ENCODE data around the gene C6orf62. TPM values are rescaled to one million over a fixed set of nuclear protein-coding genes. Genes with fewer than 3 reads are reported as not detected.
"Not testable (repeated sequence)": the region's sequence is repeated elsewhere in the genome, so short reads cannot be mapped to it uniquely, and the experiment has no call there.

C6orf62 gene
- total and polyA plus RNA-seq, 2 donors, result 109 to 178 TPM

DNA sequence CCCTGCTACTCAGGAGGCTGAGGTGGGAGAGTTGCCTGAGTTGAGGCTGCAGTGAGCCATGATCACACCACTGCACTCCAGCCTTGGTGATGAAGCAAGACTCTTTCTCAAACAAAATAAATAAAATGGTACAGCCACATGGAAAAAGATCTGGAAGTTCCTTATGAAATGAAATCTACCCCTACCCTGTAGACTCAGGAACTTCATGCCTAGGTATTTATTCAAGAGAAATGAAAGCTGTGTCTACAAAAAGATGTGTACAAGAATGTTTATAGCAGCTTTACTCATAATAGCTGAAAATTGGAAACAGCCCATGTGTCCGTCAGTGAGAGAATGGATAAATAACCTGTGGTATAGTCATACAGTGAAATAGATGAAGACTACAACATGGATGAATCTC, 15.2 kb upstream of the C6orf62 start:
- H3K27ac ChIP-seq (ENCODE audit: low read depth in 1 of 2, low read length in 1 of 2), result no peak overlapping the region
- H3K36me3 ChIP-seq (ENCODE audit: control insufficient read depth in 2 of 2, insufficient read depth in 2 of 2, low read length in 1 of 2), result no peaks in the 10 kb centered on the region
- H3K9me3 ChIP-seq (ENCODE audit: control insufficient read depth in 2 of 2, insufficient read depth in 1 of 2, low read length in 1 of 2), result peaks cover 3 to 9% of the 10 kb centered on the region in 2 donors
- no peaks in the 10 kb centered on the region for H3K27me3 ChIP-seq (ENCODE audit: control insufficient read depth in 2 of 2, insufficient read depth in 1 of 2, low read length in 1 of 2)
- no peak overlapping the region for H3K4me3 ChIP-seq (ENCODE audit: low read length in 2 of 2)
- DNase-seq (ENCODE audit: low read depth in 6 of 9, low spot score in 9 of 9), result no peak
- H3K4me1 ChIP-seq (ENCODE audit: control insufficient read depth in 2 of 2, insufficient read depth in 2 of 2, low read length in 2 of 2), result no peaks in the 10 kb centered on the region
- 100% methylated on average over 1 of the region's 1 CpG for WGBS

DNA sequence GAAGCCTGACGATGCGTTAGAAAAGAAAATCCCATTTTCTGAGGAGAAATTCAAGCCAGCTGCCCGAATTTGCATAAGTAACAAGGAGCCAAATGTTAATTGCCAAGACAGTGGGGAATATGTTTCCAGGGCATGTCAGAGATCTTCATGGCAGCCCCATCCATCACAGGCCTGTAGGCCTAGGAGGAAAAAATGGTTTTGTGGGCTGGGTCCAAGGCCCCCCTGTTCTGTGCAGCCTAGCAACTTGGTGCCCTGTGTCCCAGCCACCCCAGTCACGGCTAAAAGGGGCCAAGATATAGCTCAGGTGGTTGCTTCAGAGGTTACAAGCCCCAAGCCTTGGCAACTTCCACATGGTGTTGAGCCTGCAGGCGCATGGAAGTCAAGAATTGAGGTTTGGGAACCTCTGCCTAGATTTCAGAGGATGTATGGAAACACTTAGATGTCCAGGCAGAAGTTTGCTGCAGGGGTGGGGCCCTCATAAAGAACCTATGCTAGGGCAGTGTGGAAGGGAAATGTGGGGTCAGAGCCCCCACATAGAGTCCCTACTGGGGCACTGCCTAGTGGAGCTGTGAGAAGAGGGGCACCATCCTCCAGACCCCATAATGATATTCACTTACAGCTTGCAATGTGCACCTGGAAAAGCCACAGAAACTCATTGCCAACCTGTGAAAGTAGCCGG, 12.6 kb upstream of the C6orf62 start:
- H3K4me1 ChIP-seq (ENCODE audit: control insufficient read depth in 2 of 2, insufficient read depth in 2 of 2, low read length in 2 of 2); DNase-seq (ENCODE audit: low read depth in 6 of 9, low spot score in 9 of 9); H3K27ac ChIP-seq (ENCODE audit: low read depth in 1 of 2, low read length in 1 of 2); H3K36me3 ChIP-seq (ENCODE audit: control insufficient read depth in 2 of 2, insufficient read depth in 2 of 2, low read length in 1 of 2); H3K27me3 ChIP-seq (ENCODE audit: control insufficient read depth in 2 of 2, insufficient read depth in 1 of 2, low read length in 1 of 2); H3K9me3 ChIP-seq (ENCODE audit: control insufficient read depth in 2 of 2, insufficient read depth in 1 of 2, low read length in 1 of 2); H3K4me3 ChIP-seq (ENCODE audit: low read length in 2 of 2): not testable (repeated sequence)
- 93% methylated on average over 6 of the region's 6 CpGs for WGBS

GRCh38 chr6:24730653-24731052, 11.7 kb upstream of the C6orf62 start:
- 97% methylated on average over 3 of the region's 3 CpGs for WGBS
- H3K27me3 ChIP-seq (ENCODE audit: control insufficient read depth in 2 of 2, insufficient read depth in 1 of 2, low read length in 1 of 2); DNase-seq (ENCODE audit: low read depth in 6 of 9, low spot score in 9 of 9); H3K9me3 ChIP-seq (ENCODE audit: control insufficient read depth in 2 of 2, insufficient read depth in 1 of 2, low read length in 1 of 2); H3K4me1 ChIP-seq (ENCODE audit: control insufficient read depth in 2 of 2, insufficient read depth in 2 of 2, low read length in 2 of 2); H3K36me3 ChIP-seq (ENCODE audit: control insufficient read depth in 2 of 2, insufficient read depth in 2 of 2, low read length in 1 of 2); H3K4me3 ChIP-seq (ENCODE audit: low read length in 2 of 2); H3K27ac ChIP-seq (ENCODE audit: low read depth in 1 of 2, low read length in 1 of 2): not testable (repeated sequence)

GRCh38 chr6:24723270-24723669, 4.3 kb upstream of the C6orf62 start:
- Histone ChIP-seq H3K9me3 (ENCODE audit: control insufficient read depth in 2 of 2, insufficient read depth in 1 of 2, low read length in 1 of 2) (no peaks in the 10 kb centered on the region), H3K36me3 (ENCODE audit: control insufficient read depth in 2 of 2, insufficient read depth in 2 of 2, low read length in 1 of 2) (peaks cover 0 to 6% of the 10 kb centered on the region in 2 donors), H3K27ac (ENCODE audit: low read depth in 1 of 2, low read length in 1 of 2) (no peak overlapping the region), H3K4me3 (ENCODE audit: low read length in 2 of 2) (no peak overlapping the region), H3K4me1 (ENCODE audit: control insufficient read depth in 2 of 2, insufficient read depth in 2 of 2, low read length in 2 of 2) (peaks cover 2 to 12% of the 10 kb centered on the region in 2 donors), H3K27me3 (ENCODE audit: control insufficient read depth in 2 of 2, insufficient read depth in 1 of 2, low read length in 1 of 2) (no peaks in the 10 kb centered on the region)
- WGBS, result 97% methylated on average over 3 of the region's 3 CpGs
- no peak for DNase-seq (ENCODE audit: low read depth in 6 of 9, low spot score in 9 of 9)

DNA sequence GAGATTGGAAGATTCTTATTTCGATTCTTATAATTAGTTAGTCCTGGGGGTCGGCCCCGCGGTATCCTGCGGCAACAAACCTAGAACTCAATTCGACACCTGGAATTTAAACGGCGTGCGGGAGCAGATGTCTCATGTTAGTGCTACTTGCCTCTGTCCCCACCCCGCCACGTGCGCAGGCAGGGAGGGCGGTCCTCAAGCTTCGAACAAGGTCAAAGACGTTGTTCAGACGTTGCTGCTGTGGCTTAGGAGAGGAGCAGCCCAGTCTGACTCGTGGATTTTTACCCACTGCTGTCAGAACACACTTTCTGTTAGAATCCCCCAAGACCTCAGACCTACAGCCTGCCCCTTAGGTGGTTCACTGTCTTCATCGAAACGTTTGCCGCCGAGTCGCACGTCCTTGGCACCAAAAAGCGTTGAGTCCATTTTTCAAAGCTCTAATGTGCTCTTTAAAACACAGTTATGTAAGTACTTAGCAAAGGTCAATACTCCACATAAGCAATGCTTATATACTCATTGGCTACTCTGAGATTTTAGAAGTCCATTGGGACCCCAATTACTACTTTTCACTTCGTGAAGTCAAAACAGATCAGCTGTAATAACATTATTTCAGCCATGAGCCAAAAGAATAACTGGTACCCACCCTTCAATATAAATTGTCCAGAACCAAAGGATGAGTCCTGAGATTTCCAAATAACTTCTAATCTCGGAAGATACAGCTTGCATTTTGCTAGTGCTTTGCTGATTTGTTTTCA, 2.7 kb upstream of the C6orf62 start:
- H3K9me3 ChIP-seq (ENCODE audit: control insufficient read depth in 2 of 2, insufficient read depth in 1 of 2, low read length in 1 of 2), result no peaks in the 10 kb centered on the region
- peaks cover 0 to 18% of the 10 kb centered on the region in 2 donors for H3K36me3 ChIP-seq (ENCODE audit: control insufficient read depth in 2 of 2, insufficient read depth in 2 of 2, low read length in 1 of 2)
- no peaks in the 10 kb centered on the region for H3K27me3 ChIP-seq (ENCODE audit: control insufficient read depth in 2 of 2, insufficient read depth in 1 of 2, low read length in 1 of 2)
- H3K27ac ChIP-seq (ENCODE audit: low read depth in 1 of 2, low read length in 1 of 2), result peak overlapping the region; percentile 100
- 9% methylated on average over 26 of the region's 26 CpGs for WGBS
- peaks cover 5 to 20% of the 10 kb centered on the region in 2 donors for H3K4me1 ChIP-seq (ENCODE audit: control insufficient read depth in 2 of 2, insufficient read depth in 2 of 2, low read length in 2 of 2)
- DNase-seq (ENCODE audit: low read depth in 6 of 9, low spot score in 9 of 9), result no peak
- peak overlapping the region; percentile 74 to 97 for H3K4me3 ChIP-seq (ENCODE audit: low read length in 2 of 2)

- no peaks in the 10 kb centered on the region for H3K9me3 ChIP-seq (ENCODE audit: control insufficient read depth in 2 of 2, insufficient read depth in 1 of 2, low read length in 1 of 2)
- peak overlapping the region; percentile 100 for H3K27ac ChIP-seq (ENCODE audit: low read depth in 1 of 2, low read length in 1 of 2)
- H3K36me3 ChIP-seq (ENCODE audit: control insufficient read depth in 2 of 2, insufficient read depth in 2 of 2, low read length in 1 of 2), result peaks cover 2 to 25% of the 10 kb centered on the region in 2 donors
- peak; percentile 99 to 100 (median 100) for DNase-seq (ENCODE audit: low read depth in 6 of 9, low spot score in 9 of 9)
- H3K27me3 ChIP-seq (ENCODE audit: control insufficient read depth in 2 of 2, insufficient read depth in 1 of 2, low read length in 1 of 2), result no peaks in the 10 kb centered on the region
- H3K4me3 ChIP-seq (ENCODE audit: low read length in 2 of 2), result peak overlapping the region; percentile 97 to 100
- WGBS, result under 1% methylated on average over 60 of the region's 60 CpGs
- peaks cover 9 to 22% of the 10 kb centered on the region in 2 donors for H3K4me1 ChIP-seq (ENCODE audit: control insufficient read depth in 2 of 2, insufficient read depth in 2 of 2, low read length in 2 of 2)
These were observed 1.9 kb upstream of the C6orf62 start for GRCh38 chr6:24720604-24721460.

- Histone ChIP-seq H3K9me3 (ENCODE audit: control insufficient read depth in 2 of 2, insufficient read depth in 1 of 2, low read length in 1 of 2) (no peaks in the 10 kb centered on the region), H3K27ac (ENCODE audit: low read depth in 1 of 2, low read length in 1 of 2) (peak overlapping the region; percentile 100), H3K4me3 (ENCODE audit: low read length in 2 of 2) (peak overlapping the region; percentile 97 to 100), H3K36me3 (ENCODE audit: control insufficient read depth in 2 of 2, insufficient read depth in 2 of 2, low read length in 1 of 2) (peaks cover 6 to 31% of the 10 kb centered on the region in 2 donors), H3K4me1 (ENCODE audit: control insufficient read depth in 2 of 2, insufficient read depth in 2 of 2, low read length in 2 of 2) (peaks cover 9 to 24% of the 10 kb centered on the region in 2 donors), H3K27me3 (ENCODE audit: control insufficient read depth in 2 of 2, insufficient read depth in 1 of 2, low read length in 1 of 2) (no peaks in the 10 kb centered on the region)
- peak in 6 of 9 donors; percentile 37 to 82 (median 58) for DNase-seq (ENCODE audit: low read depth in 6 of 9, low spot score in 9 of 9)
- WGBS, result under 1% methylated on average over 39 of the region's 39 CpGs
These were observed 1.2 kb upstream of the C6orf62 start for GRCh38 chr6:24720131-24720603.

DNA sequence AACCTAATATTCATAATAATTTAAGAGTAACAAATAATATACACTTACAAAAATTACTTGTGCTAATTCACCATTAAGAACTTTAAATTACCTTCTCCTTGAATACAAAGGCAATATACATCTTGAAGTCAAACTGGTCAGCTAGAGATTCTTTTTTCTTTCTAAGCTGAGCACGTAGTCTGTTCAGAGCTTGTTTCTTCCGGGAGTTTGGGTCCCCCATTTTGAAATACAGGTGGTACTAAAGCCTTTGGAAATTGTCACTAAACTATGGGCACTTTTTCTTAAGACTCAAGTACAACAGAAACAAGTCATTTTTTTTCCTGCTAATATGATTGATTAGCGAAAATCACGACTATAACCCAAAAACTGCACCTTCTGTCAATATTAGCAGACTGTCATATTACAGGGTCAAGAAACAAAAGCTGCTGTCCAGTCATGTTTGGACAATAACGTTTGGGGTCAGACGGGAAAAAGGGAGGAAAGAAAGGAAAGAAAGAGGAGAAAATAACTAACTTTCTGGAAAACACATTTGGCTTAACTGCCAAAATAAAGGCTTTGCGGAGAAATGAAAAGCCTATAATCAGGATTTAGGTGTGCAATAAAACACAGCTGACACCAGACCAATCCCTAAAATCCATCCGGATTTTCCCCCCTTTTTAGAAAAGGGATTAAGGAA, 367 bp downstream of the C6orf62 start:
- peaks cover 12 to 47% of the 10 kb centered on the region in 2 donors for H3K36me3 ChIP-seq (ENCODE audit: control insufficient read depth in 2 of 2, insufficient read depth in 2 of 2, low read length in 1 of 2)
- peak in 3 of 9 donors; percentile 4 to 38 (median 22) for DNase-seq (ENCODE audit: low read depth in 6 of 9, low spot score in 9 of 9)
- WGBS, result 39% methylated on average over 8 of the region's 8 CpGs

More for the DNA sequence above, 367 bp downstream of the C6orf62 start:
- Histone ChIP-seq H3K9me3 (ENCODE audit: control insufficient read depth in 2 of 2, insufficient read depth in 1 of 2, low read length in 1 of 2) (no peaks in the 10 kb centered on the region), H3K4me3 (ENCODE audit: low read length in 2 of 2) (peak overlapping the region; percentile 97 to 100), H3K4me1 (ENCODE audit: control insufficient read depth in 2 of 2, insufficient read depth in 2 of 2, low read length in 2 of 2) (peaks cover 9 to 24% of the 10 kb centered on the region in 2 donors), H3K27ac (ENCODE audit: low read depth in 1 of 2, low read length in 1 of 2) (peak overlapping the region in 1 of 2 donors; percentile 100), H3K27me3 (ENCODE audit: control insufficient read depth in 2 of 2, insufficient read depth in 1 of 2, low read length in 1 of 2) (no peaks in the 10 kb centered on the region)
